Tibial artery (tissue), 4 donors: ENCODE data around the gene S100PBP.
A peak's percentile ranks its signal among the peaks of the same experiment; 100 is the strongest.

Experiments used
- DNase-seq, 2 donors: peaks; one replicate each; pipeline ENCODE4 v3.0.0-alpha.2; 2019
- H3K27ac ChIP-seq, 2 donors: fragments of 200-600 bp; sonication (generic) in 1 of 2; 1 replicate in 1 of 2; 2 replicates in 1 of 2; pipeline ENCODE4 v1.5.1; 2018 to 2019; ENCODE audit warnings: mild to moderate bottlenecking in 1 of 2
- H3K27me3 ChIP-seq, 2 donors: fragments of 200-600 bp; sonication (generic) in 1 of 2; one replicate each; pipeline versions ENCODE4 v1.5.1 to v1.6.0; 2016 to 2019
- H3K36me3 ChIP-seq, 3 donors: fragments of 200-600 bp; sonication (generic) in 2 of 3; one replicate each; pipeline ENCODE4 v1.5.1; 2016 to 2019; ENCODE audit warnings: mild to moderate bottlenecking in 2 of 3
- H3K4me1 ChIP-seq, 4 donors: fragments of 200-600 bp; sonication (generic) in 2 of 4; 1 replicate in 3 of 4; 2 replicates in 1 of 4; pipeline ENCODE4 v1.5.1; 2016 to 2019
- H3K4me3 ChIP-seq, 2 donors: fragments of 200-600 bp; sonication (generic) in 1 of 2; 1 replicate in 1 of 2; 2 replicates in 1 of 2; pipeline ENCODE4 v1.5.1; 2018 to 2019; ENCODE audit warnings: mild to moderate bottlenecking in 2 of 2
- H3K9me3 ChIP-seq, 3 donors: fragments of 200-600 bp; sonication (generic) in 1 of 3; one replicate each; pipeline ENCODE4 v1.5.1; 2016 to 2019
- CTCF ChIP-seq, 2 experiments: fragments of 200-600 bp in 1 of 2; fragments of 450-650 bp in 1 of 2; IDR thresholded peaks; one replicate each; pipeline ENCODE4 v1.5.1; 2017 to 2019; ENCODE audit warnings: antibody characterized with exemption in 2 of 2, mild to moderate bottlenecking in 1 of 2, moderate library complexity in 1 of 2
- intact Hi-C: fragments of 100-400 bp; cut with DNase I; formaldehyde crosslinking; loops from one replicate; pipeline ENCODE4 v1.15.0; 2023; ENCODE audit warnings: low total_unique reads

Gene S100PBP

GRCh38 chr1:32884726-32885125 is 67.3 kb downstream of the S100PBP start:
- Histone ChIP-seq H3K27me3 (peaks cover 0 to 56% of the 10 kb centered on the region in 2 donors), H3K4me3 (no peak overlapping the region), H3K36me3 (no peaks in the 10 kb centered on the region), H3K9me3 (no peaks in the 10 kb centered on the region), H3K4me1 (peaks cover 0 to 31% (median 26%) of the 10 kb centered on the region in 4 donors), H3K27ac (no peak overlapping the region)
- no peak for TF ChIP-seq CTCF (IDR thresholded peaks at IDR 0.05)
- DNase-seq, result no peak
- intact Hi-C loops, result no loop called here

- Histone ChIP-seq H3K27me3 (peaks cover 0 to 58% of the 10 kb centered on the region in 2 donors), H3K27ac (no peak overlapping the region), H3K4me3 (no peak overlapping the region)
Observed at GRCh38 chr1:32885676-32886003, 68.2 kb downstream of the S100PBP start.

GRCh38 chr1:32886004-32886827 is 68.8 kb downstream of the S100PBP start, which contains the start of gene HPCA:
Gene HPCA, plus strand, starts transcription at chr1:32886491. Its CDS starts 2,408 bp downstream, at chr1:32888899.
- intact Hi-C loops, result no loop called here
- H3K27me3 ChIP-seq, result peaks cover 0 to 64% of the 10 kb centered on the region in 2 donors

More at GRCh38 chr1:32885676-32886003, 68.2 kb downstream of the S100PBP start:
- Histone ChIP-seq H3K36me3 (no peaks in the 10 kb centered on the region), H3K4me1 (peaks cover 0 to 30% (median 26%) of the 10 kb centered on the region in 4 donors), H3K9me3 (no peaks in the 10 kb centered on the region)
- DNase-seq, result no peak
- intact Hi-C loops, result no loop called here
- TF ChIP-seq CTCF (IDR thresholded peaks at IDR 0.05), result no peak

GRCh38 chr1:32886828-32887414 is 69.5 kb downstream of the S100PBP start:
- Histone ChIP-seq H3K27ac (no peak overlapping the region), H3K9me3 (no peaks in the 10 kb centered on the region), H3K4me1 (peaks cover 0 to 19% (median 15%) of the 10 kb centered on the region in 4 donors), H3K4me3 (no peak overlapping the region), H3K27me3 (peaks cover 0 to 71% of the 10 kb centered on the region in 2 donors), H3K36me3 (no peaks in the 10 kb centered on the region)
- no peak for TF ChIP-seq CTCF (IDR thresholded peaks at IDR 0.05)
- intact Hi-C loops, result no loop called here
- no peak for DNase-seq

More at GRCh38 chr1:32886004-32886827, 68.8 kb downstream of the S100PBP start, which contains the start of gene HPCA:
- Histone ChIP-seq H3K27ac (no peak within 1 kb of the TSS), H3K9me3 (no peaks in the 10 kb centered on the region), H3K36me3 (no peaks in the 10 kb centered on the region), H3K4me3 (no peak within 1 kb of the TSS), H3K4me1 (peaks cover 0 to 26% (median 22%) of the 10 kb centered on the region in 4 donors)
- no peak for DNase-seq
- peak in 1 of 2 experiments; percentile 14 for TF ChIP-seq CTCF (IDR thresholded peaks at IDR 0.05)

- intact Hi-C loops, result no loop called here
- no peak for DNase-seq
- peaks cover 0 to 14% (median 9%) of the 10 kb centered on the region in 4 donors for H3K4me1 ChIP-seq
- no peaks in the 10 kb centered on the region for H3K9me3 ChIP-seq
- no peak overlapping the region for H3K4me3 ChIP-seq
- H3K27ac ChIP-seq, result no peak overlapping the region
- TF ChIP-seq CTCF (IDR thresholded peaks at IDR 0.05), result no peak
- H3K36me3 ChIP-seq, result no peaks in the 10 kb centered on the region
- peaks cover 0 to 78% of the 10 kb centered on the region in 2 donors for H3K27me3 ChIP-seq
Observed at GRCh38 chr1:32887623-32888022, 70.2 kb downstream of the S100PBP start.
